NK-92 (cell line): ENCODE data around the gene NEURL3.

ENCODE experiments used
- DNase-seq: peaks from one replicate; lab custom pipeline; 2025; ENCODE audit not compliant: unreplicated experiment; lab: John Stamatoyannopoulos, UW

Gene NEURL3

GRCh38 chr2:96528006-96528699 is 23.0 kb upstream of the NEURL3 start:
- DNase-seq = no peak

- DNase-seq = no peak
These were observed 22.3 kb upstream of the NEURL3 start for GRCh38 chr2:96527286-96528005.

- no peak for DNase-seq
These were observed 21.6 kb upstream of the NEURL3 start for GRCh38 chr2:96526615-96527285.

DNA sequence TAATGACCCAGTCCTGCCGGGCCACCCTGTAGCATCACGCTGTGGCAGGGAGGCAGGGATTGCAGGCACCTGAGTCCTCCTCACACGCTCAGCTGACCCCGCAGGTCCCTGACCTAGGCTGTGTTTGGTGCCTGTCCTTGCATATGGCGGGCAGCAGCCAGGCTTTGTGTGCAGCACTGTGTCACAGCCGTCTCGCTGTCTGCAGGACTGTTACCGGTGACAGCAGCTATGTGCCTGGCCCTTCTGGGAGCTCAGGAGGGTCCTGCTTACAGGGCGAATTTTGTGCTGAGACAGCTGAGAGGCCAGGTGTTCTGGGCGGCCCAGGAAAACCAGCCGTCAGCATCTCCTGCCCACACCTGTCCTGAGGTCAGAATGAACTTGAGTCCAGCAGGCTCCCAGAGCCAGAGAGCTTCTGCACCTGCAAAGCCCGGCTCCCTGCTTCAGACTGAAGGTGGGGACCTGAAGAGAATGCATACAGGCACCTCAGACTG is 21.0 kb upstream of the NEURL3 start:
- no peak for DNase-seq

DNA sequence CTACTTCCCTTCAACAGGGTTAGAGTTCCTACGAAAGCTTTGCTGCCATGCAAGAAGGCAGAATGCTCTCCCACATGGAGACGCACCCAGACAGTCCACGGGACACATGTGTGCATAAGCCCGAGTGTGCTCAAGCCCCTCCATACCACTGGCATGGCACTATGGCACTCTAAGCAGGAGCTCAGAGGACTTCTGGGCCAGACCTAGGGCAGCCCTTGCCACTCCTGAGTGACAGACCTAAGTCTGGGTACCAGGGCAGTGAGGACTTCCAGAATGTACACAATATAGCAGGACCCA is 20.0 kb upstream of the NEURL3 start:
- DNase-seq = no peak

GRCh38 chr2:96524482-96525210 is 19.5 kb upstream of the NEURL3 start:
- no peak for DNase-seq

- DNase-seq = no peak
These were observed 18.7 kb upstream of the NEURL3 start for GRCh38 chr2:96523659-96524481.

- no peak for DNase-seq
These were observed 17.4 kb upstream of the NEURL3 start for GRCh38 chr2:96522304-96523203.

GRCh38 chr2:96521219-96521618 is 16.1 kb upstream of the NEURL3 start:
- DNase-seq = no peak

GRCh38 chr2:96520697-96521096 is 15.5 kb upstream of the NEURL3 start:
- DNase-seq = no peak

GRCh38 chr2:96520231-96520630 is 15.1 kb upstream of the NEURL3 start:
- no peak for DNase-seq

DNA sequence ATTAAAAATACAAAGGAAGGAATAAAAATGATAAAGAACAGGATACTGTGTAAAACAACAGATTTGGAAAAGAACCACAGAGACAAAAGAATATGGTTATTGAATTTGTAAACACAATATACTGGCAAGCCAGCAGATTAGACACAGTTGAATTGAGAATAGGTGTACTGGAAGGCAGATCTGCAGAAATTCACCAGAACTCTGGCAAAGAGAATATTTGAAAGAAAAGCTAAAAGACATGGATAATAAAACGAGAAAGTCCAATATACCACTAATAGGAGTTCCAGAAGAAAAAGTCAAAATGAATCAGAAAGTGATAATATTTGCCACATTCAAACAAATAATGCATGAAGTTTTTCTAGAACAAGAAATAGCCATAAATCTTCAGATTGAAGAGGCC is 11.9 kb upstream of the NEURL3 start:
- no peak for DNase-seq

DNA sequence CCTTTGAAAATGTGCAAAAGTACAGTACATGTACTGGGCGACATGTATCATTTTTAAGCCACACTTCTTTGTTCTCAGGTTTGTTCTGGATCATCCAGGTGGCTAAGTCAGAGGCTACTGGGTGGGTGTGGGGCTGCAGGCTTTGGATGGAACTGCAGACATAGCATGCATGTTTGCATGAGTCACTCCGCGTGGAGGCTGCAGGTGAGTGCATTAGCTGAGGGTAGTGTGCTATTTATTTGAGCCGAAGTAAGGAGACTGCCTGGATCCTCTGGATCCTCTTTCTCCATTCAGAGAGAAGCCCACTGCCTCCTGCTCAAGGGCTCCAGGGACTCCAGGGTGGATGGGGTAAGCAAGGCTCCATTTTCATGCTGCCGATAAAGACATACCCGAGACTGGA is 9.4 kb upstream of the NEURL3 start:
- no peak for DNase-seq

GRCh38 chr2:96512341-96512740 is 7.2 kb upstream of the NEURL3 start:
- no peak for DNase-seq

DNA sequence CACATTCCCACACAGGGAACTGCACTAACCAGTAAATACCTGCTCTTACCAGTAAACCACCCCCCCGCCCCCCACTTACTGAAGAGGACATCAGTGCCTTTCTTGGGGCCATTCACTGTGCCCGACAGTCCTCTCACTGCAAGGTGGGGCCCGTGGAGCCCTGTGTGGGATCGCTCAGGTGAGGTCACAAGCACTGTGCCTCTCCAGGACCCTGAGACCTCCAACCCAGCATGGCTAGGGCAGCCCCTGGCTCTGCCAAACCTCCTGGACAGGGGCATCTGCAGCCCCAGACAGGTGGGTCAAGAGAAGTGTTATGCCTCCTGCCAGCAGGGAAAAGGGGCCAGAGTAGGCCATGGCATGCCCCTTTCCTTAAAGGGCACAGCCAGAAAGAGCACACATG is 6.7 kb upstream of the NEURL3 start:
- DNase-seq = no peak

DNA sequence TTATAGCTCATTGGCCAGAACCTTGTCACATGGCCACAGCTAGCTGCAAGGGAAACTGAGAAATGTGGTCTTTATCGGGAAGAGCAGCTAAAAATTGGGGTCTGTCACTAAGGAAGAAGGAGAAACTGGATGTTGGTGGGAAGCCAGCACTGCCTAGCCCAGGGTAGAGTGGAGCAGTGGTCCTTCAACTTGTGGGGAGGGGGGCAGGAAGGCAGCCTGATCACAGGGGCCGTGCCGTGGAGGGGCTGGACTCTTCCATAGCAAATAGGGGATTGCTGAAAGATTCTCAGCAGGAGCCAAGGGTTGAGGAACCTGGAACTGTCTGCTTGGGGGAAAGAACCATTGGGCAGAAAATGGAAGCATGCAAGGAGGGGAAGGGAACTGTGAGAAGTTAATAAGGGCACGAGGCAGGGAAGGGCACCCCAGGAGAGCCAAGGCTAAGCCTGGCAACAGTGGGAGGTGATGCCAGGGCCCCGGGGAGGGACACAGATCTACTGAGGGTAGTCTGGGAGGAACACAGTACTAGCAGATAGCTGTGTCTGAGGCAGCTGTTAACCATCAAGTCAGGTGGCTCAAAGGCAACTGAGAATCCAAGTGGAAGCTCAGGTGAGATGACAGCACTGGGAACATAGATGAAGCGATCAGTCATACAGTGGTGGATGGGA is 5.9 kb upstream of the NEURL3 start:
- no peak for DNase-seq

GRCh38 chr2:96509847-96510230 is 4.7 kb upstream of the NEURL3 start:
- no peak for DNase-seq

- no peak for DNase-seq
These were observed 4.1 kb upstream of the NEURL3 start for GRCh38 chr2:96509114-96509846.
